SK-N-MC (cell line): ENCODE measurements around the gene C1orf174.

Experiments
- EZH2 ChIP-seq: fragments of 200-600 bp; sonication (generic); IDR thresholded peaks from one replicate; pipeline ENCODE4 v1.6.1; 2017; ENCODE audit warnings: antibody characterized with exemption
- POLR2AphosphoS5 ChIP-seq: IDR thresholded peaks from 2 replicates; pipeline ENCODE4 v1.6.1; 2012; ENCODE audit warnings: mild to moderate bottlenecking, low read depth, low read length, borderline replicate concordance

DNA sequence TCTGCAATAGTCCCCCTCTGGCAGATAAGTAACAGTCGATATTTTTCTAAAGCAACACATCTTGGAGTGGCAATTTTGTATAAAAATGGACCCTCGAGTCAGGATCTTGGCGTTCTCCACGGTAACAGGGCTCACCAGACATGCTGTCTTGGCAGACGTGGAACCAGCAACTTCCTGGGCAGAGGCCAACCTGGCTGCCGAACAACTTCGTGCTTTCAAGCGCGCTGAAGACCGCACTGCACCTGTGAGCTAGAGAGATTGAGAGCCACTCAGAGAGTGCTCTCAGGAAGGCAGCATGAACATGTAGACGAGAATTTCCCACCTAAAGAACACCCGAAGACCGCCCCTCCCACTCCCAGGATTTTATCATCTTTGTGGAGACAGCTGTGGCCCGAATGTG is 7.3 kb downstream of the C1orf174 start:
- TF ChIP-seq POLR2AphosphoS5 (no peak), EZH2 (no peak)
